Measurements from ENCODE around the gene ASB15. TPM values are rescaled to one million over a fixed set of nuclear protein-coding genes. Genes with fewer than 3 reads are reported as not detected.

Gene ASB15
- total RNA-seq, 4 donors from 2014 or later: not detected

DNA sequence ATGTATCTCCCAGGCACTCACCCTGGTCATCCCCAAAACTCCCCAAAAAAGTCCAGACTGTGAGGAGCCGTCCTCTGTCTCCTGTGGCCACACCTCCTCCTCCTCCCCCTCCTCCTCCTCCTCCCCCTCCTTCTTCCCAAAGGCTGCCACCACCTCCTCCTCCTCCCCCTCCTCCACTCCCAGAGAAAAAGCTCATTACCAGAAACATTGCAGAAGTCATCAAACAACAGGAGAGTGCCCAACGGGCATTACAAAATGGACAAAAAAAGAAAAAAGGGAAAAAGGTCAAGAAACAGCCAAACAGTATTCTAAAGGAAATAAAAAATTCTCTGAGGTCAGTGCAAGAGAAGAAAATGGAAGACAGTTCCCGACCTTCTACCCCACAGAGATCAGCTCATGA, 61.1 kb downstream of the ASB15 start:
- no peaks in the 10 kb centered on the region for H3K36me3 ChIP-seq
- no peaks in the 10 kb centered on the region for H3K4me1 ChIP-seq

DNA sequence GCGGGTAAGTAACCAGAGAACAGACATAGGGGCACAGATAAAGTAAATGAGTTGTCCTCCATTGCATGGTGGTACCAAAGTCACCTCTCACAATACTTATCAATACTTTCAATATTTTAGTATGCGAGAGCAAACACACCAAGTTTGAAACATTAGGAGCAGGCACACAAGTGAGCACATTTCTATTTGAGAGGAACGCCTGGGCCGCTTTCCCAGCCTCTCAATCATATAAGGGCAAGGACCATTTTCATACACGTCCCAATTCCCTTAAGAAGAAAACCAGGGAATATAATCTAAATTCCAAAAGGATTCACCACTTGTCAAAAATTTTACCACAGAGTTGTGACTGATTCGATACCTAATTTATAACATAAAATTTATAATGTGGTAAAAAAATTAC, 61.6 kb downstream of the ASB15 start:
- no peaks in the 10 kb centered on the region for H3K4me1 ChIP-seq
- no peak overlapping the region for H3K4me3 ChIP-seq
- H3K27ac ChIP-seq: no peak overlapping the region
- 92% methylated on average over 6 of the region's 6 CpGs for WGBS, 2 donors
- H3K27me3 ChIP-seq: peaks cover 0 to 4% of the 10 kb centered on the region in 2 donors
- no peaks in the 10 kb centered on the region for H3K9me3 ChIP-seq
- DNase-seq (ENCODE audit: low spot score in 2 of 2): no peak
- TF ChIP-seq EP300 (IDR thresholded peaks at IDR 0.05) (no peak), POLR2A (IDR thresholded peaks at IDR 0.05) (no peak)
- TF ChIP-seq, protein P1, sequence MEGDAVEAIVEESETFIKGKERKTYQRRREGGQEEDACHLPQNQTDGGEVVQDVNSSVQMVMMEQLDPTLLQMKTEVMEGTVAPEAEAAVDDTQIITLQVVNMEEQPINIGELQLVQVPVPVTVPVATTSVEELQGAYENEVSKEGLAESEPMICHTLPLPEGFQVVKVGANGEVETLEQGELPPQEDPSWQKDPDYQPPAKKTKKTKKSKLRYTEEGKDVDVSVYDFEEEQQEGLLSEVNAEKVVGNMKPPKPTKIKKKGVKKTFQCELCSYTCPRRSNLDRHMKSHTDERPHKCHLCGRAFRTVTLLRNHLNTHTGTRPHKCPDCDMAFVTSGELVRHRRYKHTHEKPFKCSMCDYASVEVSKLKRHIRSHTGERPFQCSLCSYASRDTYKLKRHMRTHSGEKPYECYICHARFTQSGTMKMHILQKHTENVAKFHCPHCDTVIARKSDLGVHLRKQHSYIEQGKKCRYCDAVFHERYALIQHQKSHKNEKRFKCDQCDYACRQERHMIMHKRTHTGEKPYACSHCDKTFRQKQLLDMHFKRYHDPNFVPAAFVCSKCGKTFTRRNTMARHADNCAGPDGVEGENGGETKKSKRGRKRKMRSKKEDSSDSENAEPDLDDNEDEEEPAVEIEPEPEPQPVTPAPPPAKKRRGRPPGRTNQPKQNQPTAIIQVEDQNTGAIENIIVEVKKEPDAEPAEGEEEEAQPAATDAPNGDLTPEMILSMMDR (IDR thresholded peaks at IDR 0.05): no peak
- no peaks in the 10 kb centered on the region for H3K36me3 ChIP-seq

More for the DNA sequence above, 61.1 kb downstream of the ASB15 start:
- DNase-seq (ENCODE audit: low spot score in 2 of 2): no peak
- TF ChIP-seq, protein P1 (IDR thresholded peaks at IDR 0.05): no peak
- TF ChIP-seq EP300 (IDR thresholded peaks at IDR 0.05) (no peak), POLR2A (IDR thresholded peaks at IDR 0.05) (no peak)
- no peak overlapping the region for H3K4me3 ChIP-seq
- H3K9me3 ChIP-seq: no peaks in the 10 kb centered on the region
- peaks cover 0 to 4% of the 10 kb centered on the region in 2 donors for H3K27me3 ChIP-seq
- WGBS, 2 donors: 36 to 44% methylated on average over 3 of the region's 3 CpGs
- no peak overlapping the region for H3K27ac ChIP-seq

DNA sequence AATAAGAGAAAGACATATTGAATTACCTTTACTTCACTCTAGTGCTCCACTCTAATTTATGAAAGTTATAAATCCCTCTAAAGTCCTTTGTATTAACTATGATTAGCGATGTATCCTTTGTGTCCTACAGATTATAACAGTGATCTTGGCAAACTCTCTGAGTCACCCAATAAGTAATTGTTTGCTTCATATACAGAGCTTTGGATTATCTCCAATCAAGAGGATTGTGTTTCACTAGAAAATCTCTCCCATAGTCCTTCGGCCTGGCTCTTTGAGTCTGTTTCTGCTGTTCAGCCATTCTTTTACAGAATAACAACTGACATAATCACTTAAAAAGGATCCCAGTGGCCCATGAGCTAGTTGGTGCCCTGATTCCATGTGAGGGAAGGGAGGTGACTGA, 63.5 kb downstream of the ASB15 start:
- TF ChIP-seq, protein P1 (IDR thresholded peaks at IDR 0.05): no peak
- TF ChIP-seq EP300 (IDR thresholded peaks at IDR 0.05) (no peak), POLR2A (IDR thresholded peaks at IDR 0.05) (no peak)
- Histone ChIP-seq H3K36me3 (no peaks in the 10 kb centered on the region), H3K4me1 (no peaks in the 10 kb centered on the region), H3K27ac (no peak overlapping the region), H3K9me3 (no peaks in the 10 kb centered on the region), H3K27me3 (peaks cover 0 to 4% of the 10 kb centered on the region in 2 donors), H3K4me3 (no peak overlapping the region)
- DNase-seq (ENCODE audit: low spot score in 2 of 2): no peak
- 64 to 72% methylated on average over 2 of the region's 2 CpGs for whole genome bisulfite sequencing, 2 donors

DNA sequence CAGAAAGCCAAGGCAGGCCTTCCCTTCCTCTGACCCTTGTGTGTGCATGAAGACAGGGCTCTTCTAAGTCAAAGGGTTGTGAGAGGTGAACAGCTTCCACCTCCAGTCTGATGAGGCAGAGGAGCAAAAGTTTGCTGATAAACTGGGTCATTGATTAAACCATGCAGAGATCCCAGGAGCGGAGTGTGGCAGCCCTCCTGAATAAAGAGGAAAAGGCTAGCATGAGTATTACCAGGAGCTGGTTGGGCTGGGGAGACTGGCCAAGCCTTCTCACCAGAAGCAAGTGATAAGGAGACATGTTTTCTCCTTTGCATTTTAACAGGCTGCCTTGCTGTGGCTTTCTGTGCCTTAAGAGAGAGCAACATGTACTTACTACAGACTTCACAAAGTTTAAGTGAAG, 64.3 kb downstream of the ASB15 start:
- Histone ChIP-seq H3K4me1 (no peaks in the 10 kb centered on the region), H3K36me3 (no peaks in the 10 kb centered on the region), H3K27ac (no peak overlapping the region), H3K4me3 (no peak overlapping the region), H3K27me3 (peaks cover 0 to 4% of the 10 kb centered on the region in 2 donors), H3K9me3 (no peaks in the 10 kb centered on the region)
- no peak for DNase-seq (ENCODE audit: low spot score in 2 of 2)
- 85 to 93% methylated on average over 1 of the region's 1 CpG for WGBS, 2 donors
- no peak for TF ChIP-seq POLR2A (IDR thresholded peaks at IDR 0.05)
- no peak for TF ChIP-seq EP300 (IDR thresholded peaks at IDR 0.05)
- TF ChIP-seq, protein P1 (IDR thresholded peaks at IDR 0.05): no peak

DNA sequence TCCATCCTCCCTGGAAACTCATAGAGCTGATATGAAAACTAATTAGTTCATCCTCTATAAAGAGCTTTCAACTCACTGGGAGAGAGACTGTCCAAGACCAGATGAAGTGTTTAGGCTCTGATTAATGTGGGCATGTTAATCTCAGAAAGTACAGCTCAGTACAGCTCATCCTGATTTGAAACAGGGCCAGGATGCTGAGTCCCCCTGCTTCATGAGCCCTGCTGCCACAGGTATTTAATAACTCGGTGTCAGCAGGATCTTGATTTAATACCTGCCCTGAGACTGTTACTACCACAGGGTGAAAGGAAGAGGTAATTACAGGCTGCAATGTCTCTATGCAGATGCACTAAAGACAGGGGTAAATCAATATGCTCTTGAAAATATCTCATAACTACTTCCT, 64.9 kb downstream of the ASB15 start:
- WGBS, 2 donors: 58 to 74% methylated on average over 1 of the region's 1 CpG
- Histone ChIP-seq H3K4me3 (no peak overlapping the region), H3K27me3 (peaks cover 0 to 4% of the 10 kb centered on the region in 2 donors), H3K9me3 (no peaks in the 10 kb centered on the region), H3K36me3 (no peaks in the 10 kb centered on the region), H3K27ac (no peak overlapping the region), H3K4me1 (no peaks in the 10 kb centered on the region)
- TF ChIP-seq, protein P1 (IDR thresholded peaks at IDR 0.05): no peak
- TF ChIP-seq EP300 (IDR thresholded peaks at IDR 0.05): no peak
- DNase-seq (ENCODE audit: low spot score in 2 of 2): no peak
